ENCODE measurements around the gene CDKN2C. TPM values are rescaled to one million over a fixed set of nuclear protein-coding genes. Genes with fewer than 3 reads are reported as not detected.
"Not testable (repeated sequence)": the region's sequence is repeated elsewhere in the genome, so short reads cannot be mapped to it uniquely, and the experiment has no call there.

Gene CDKN2C
- total RNA-seq = 10 to 100 TPM; 21.9 to 22.5 TPM

- H3K4me1 Mint-ChIP-seq (ENCODE audit: low read depth in 2 of 2) = peaks cover 21 to 38% of the 10 kb centered on the region in 2 donors
- peak within 1 kb of the TSS; percentile 93 to 95 for H3K27ac Mint-ChIP-seq
Observed at GRCh38 chr1:50969611-50970508, at the start of gene CDKN2C. TSS of gene CDKN2C (plus strand) at chr1:50970245. CDS start at chr1:50970369, 124 bp downstream.

DNA sequence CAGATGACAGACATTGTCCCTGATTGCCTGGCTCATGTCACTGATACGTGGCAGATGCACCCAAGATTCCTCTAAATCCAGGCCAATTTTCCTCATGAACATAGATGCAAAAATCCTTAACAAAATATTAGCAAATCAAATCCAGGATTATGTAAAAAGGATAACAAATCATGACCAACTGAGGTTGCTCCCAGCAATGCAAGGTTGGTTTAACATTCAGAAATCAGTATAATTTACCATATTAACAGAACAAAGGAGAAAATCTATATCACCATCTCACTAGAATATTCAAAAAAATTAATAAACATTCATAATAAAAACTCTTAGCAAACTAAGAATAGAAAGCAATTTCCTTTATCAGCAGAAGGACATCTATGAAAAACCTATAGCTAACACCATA, 49.6 kb upstream of the CDKN2C start:
- ATAC-seq (no peak), DNase-seq (ENCODE audit: low spot score) (no peak)
- Mint-ChIP-seq H3K36me3 (peaks cover 14% of the 10 kb centered on the region), H3K4me1 (ENCODE audit: low read depth in 2 of 2) (peaks cover 31 to 32% of the 10 kb centered on the region in 2 donors), H3K27me3 (no peaks in the 10 kb centered on the region), H3K9me3 (peaks cover 9% of the 10 kb centered on the region), H3K4me3 (no peak overlapping the region), H3K27ac (no peak overlapping the region)

More at GRCh38 chr1:50969611-50970508, at the start of gene CDKN2C:
- peak; percentile 43 to 64 for ATAC-seq
- DNase-seq (ENCODE audit: low spot score) = peak; percentile 67
- Mint-ChIP-seq H3K9me3 (no peaks in the 10 kb centered on the region), H3K4me3 (peak within 1 kb of the TSS; percentile 99), H3K27me3 (no peaks in the 10 kb centered on the region), H3K36me3 (peaks cover 18% of the 10 kb centered on the region)

GRCh38 chr1:50921029-50921428, 49.0 kb upstream of the CDKN2C start:
- no peak for DNase-seq (ENCODE audit: low spot score)
- Mint-ChIP-seq H3K9me3 (peaks cover 9% of the 10 kb centered on the region), H3K4me1 (ENCODE audit: low read depth in 2 of 2) (peaks cover 31 to 34% of the 10 kb centered on the region in 2 donors), H3K36me3 (peaks cover 14% of the 10 kb centered on the region), H3K4me3 (no peak overlapping the region), H3K27ac (no peak overlapping the region), H3K27me3 (no peaks in the 10 kb centered on the region)
- no peak for ATAC-seq

DNA sequence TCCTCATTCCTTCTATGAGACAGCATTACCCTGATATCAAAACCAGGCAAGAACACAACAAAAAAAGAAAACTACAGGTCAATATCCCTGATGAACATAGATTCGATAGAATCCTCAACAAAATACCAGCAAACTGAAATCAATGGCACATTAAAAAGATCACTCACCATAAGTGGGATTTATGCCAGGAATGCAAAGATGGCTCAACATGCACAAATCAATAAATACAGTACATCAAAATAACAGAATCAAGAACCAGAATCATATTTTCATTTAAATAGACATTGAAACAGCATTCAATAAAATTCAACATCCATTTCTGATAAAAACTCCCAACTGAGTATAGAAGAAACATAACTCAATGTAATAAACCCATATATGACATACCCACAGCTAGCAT, 46.5 kb upstream of the CDKN2C start:
- H3K36me3 Mint-ChIP-seq = peaks cover 14% of the 10 kb centered on the region
- H3K4me3 Mint-ChIP-seq = no peak overlapping the region
- DNase-seq (ENCODE audit: low spot score) = no peak
- H3K9me3 Mint-ChIP-seq = peaks cover 9% of the 10 kb centered on the region
- H3K27ac Mint-ChIP-seq = no peak overlapping the region
- H3K27me3 Mint-ChIP-seq = no peaks in the 10 kb centered on the region
- ATAC-seq = no peak
- H3K4me1 Mint-ChIP-seq (ENCODE audit: low read depth in 2 of 2) = peaks cover 22 to 27% of the 10 kb centered on the region in 2 donors

DNA sequence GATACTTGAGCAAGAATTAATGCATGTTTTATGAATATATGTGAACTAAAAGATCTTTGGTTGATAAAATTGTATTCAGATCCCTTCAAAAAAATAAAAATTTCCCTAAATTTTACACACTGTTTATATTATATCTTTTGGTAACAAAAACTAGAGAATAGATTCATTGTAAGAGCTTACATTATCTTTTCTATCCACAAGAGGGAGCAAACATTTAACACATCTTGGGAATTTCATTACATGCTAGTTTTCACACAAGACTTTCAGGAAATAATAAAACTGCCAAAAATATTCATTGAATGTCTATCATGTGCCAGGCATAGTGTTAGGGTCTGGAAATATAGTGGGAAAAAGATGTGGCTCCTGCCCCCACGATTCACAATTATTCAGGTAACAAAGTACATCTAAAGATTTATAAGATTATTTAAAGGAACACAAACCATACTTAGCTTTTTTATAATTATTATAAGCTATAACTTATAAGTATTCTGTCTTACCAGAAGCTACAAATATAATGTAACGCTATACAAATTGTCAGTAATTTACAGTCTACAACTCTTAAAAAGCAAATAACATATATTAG, 40.6 kb upstream of the CDKN2C start:
- no peaks in the 10 kb centered on the region for H3K27me3 Mint-ChIP-seq
- ATAC-seq = no peak

DNA sequence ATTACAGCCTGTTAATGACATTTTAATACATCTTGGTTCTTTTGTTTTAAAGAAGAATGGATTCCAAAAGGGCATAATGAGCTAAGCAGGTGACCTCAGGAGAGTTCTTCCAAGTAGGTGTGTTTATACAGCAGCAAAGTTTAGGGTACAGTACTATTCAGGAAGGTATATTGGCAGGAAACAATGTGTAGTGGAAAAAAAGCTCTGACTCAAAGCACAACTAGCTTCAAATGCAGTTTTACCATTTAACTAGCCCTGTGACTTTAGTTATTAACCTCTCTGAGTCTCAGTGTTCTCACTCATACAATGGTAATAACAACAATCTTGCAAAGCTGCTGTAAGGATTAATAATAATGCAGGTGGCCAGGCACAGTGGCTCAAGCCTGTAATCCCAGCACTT, 39.9 kb upstream of the CDKN2C start:
- Mint-ChIP-seq H3K4me3 (no peak overlapping the region), H3K27me3 (no peaks in the 10 kb centered on the region), H3K4me1 (ENCODE audit: low read depth in 2 of 2) (peaks cover 14 to 23% of the 10 kb centered on the region in 2 donors), H3K9me3 (no peaks in the 10 kb centered on the region), H3K27ac (peak overlapping the region in 1 of 2 donors; percentile 40), H3K36me3 (no peaks in the 10 kb centered on the region)
- ATAC-seq (no peak), DNase-seq (ENCODE audit: low spot score) (no peak)

More for the DNA sequence above, 40.6 kb upstream of the CDKN2C start:
- Mint-ChIP-seq H3K9me3 (no peaks in the 10 kb centered on the region), H3K36me3 (no peaks in the 10 kb centered on the region), H3K27ac (no peak overlapping the region), H3K4me3 (no peak overlapping the region), H3K4me1 (ENCODE audit: low read depth in 2 of 2) (peaks cover 14 to 22% of the 10 kb centered on the region in 2 donors)
- DNase-seq (ENCODE audit: low spot score) = no peak

GRCh38 chr1:50930965-50931737, 38.9 kb upstream of the CDKN2C start:
- Mint-ChIP-seq H3K36me3 (no peaks in the 10 kb centered on the region), H3K4me1 (ENCODE audit: low read depth in 2 of 2) (peaks cover 17 to 24% of the 10 kb centered on the region in 2 donors), H3K4me3 (no peak overlapping the region), H3K9me3 (no peaks in the 10 kb centered on the region), H3K27ac (no peak overlapping the region), H3K27me3 (no peaks in the 10 kb centered on the region)
- no peak for ATAC-seq
- no peak for DNase-seq (ENCODE audit: low spot score)

DNA sequence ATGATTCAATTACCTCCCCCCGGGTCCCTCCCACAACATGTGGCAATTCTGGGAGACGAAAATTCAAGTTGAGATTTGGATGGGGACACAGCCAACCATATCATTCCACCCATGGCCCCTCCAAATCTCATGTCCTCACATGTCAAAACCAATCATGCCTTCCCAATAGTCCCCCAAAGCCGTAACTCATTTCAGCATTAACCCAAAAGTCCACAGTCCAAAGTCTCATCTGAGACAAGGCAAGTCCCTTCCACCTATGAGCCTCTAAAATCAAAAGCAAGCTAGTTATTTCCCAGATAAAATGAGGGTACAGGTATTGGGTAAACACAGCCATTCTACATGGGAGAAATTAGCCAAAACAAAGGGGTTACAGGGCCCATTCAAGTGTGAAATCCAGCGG, 38.0 kb upstream of the CDKN2C start:
- not testable (repeated sequence) for H3K27me3 Mint-ChIP-seq; DNase-seq (ENCODE audit: low spot score); ATAC-seq; H3K9me3 Mint-ChIP-seq; H3K4me3 Mint-ChIP-seq; H3K36me3 Mint-ChIP-seq; H3K27ac Mint-ChIP-seq
- H3K4me1 Mint-ChIP-seq (ENCODE audit: low read depth in 2 of 2) = peaks cover 23 to 27% of the 10 kb centered on the region in 2 donors

GRCh38 chr1:50933770-50934169, 36.3 kb upstream of the CDKN2C start:
- not testable (repeated sequence) for ATAC-seq, H3K27ac Mint-ChIP-seq

DNA sequence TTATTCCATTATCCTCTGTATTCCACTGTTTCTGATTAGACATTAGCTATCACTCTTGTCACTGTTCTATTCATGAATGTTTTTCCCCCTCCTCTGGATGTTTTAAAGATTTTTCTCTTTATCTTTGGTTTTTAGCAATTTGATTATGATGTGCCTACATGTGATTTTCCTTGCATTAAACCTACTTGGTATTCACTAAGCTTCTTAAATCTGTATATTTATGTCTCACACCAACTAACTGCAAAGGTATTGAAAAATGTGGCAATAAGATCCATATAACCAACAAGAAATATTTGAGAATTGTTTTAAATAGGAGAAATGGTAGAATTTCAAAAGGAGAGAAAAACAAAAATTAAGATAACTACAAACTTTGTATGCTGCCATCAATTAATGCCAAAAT, 35.2 kb upstream of the CDKN2C start:
- H3K36me3 Mint-ChIP-seq = no peaks in the 10 kb centered on the region
- H3K4me1 Mint-ChIP-seq (ENCODE audit: low read depth in 2 of 2) = peaks cover 22 to 34% of the 10 kb centered on the region in 2 donors
- ATAC-seq (no peak), DNase-seq (ENCODE audit: low spot score) (no peak)
- no peak overlapping the region for H3K4me3 Mint-ChIP-seq
- H3K9me3 Mint-ChIP-seq = no peaks in the 10 kb centered on the region
- H3K27me3 Mint-ChIP-seq = no peaks in the 10 kb centered on the region
- no peak overlapping the region for H3K27ac Mint-ChIP-seq

More at GRCh38 chr1:50933770-50934169, 36.3 kb upstream of the CDKN2C start:
- H3K36me3 Mint-ChIP-seq; H3K9me3 Mint-ChIP-seq; DNase-seq (ENCODE audit: low spot score); H3K27me3 Mint-ChIP-seq; H3K4me3 Mint-ChIP-seq: not testable (repeated sequence)
- peaks cover 23 to 32% of the 10 kb centered on the region in 2 donors for H3K4me1 Mint-ChIP-seq (ENCODE audit: low read depth in 2 of 2)

DNA sequence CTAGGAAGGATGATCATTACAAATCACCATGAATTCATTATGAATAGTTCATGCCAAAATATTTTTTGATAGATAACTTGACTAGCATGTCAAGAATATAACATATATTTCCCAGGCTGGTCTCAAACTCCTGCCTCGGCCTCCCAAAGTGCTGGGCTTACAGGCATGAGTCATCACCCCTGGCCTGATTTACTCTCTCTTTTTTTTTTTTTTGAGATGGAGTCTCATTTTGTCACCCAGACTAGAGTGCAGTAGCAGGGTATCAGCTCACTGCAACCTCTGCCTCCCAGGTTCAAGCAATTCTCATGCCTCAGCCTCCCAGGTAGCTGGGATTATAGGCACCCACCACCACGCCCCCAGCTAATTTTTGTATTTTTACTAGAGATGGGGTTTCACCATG, 34.8 kb upstream of the CDKN2C start:
- H3K4me3 Mint-ChIP-seq; H3K9me3 Mint-ChIP-seq; H3K27ac Mint-ChIP-seq; ATAC-seq; H3K36me3 Mint-ChIP-seq; H3K27me3 Mint-ChIP-seq; DNase-seq (ENCODE audit: low spot score): not testable (repeated sequence)
- peaks cover 18 to 31% of the 10 kb centered on the region in 2 donors for H3K4me1 Mint-ChIP-seq (ENCODE audit: low read depth in 2 of 2)

DNA sequence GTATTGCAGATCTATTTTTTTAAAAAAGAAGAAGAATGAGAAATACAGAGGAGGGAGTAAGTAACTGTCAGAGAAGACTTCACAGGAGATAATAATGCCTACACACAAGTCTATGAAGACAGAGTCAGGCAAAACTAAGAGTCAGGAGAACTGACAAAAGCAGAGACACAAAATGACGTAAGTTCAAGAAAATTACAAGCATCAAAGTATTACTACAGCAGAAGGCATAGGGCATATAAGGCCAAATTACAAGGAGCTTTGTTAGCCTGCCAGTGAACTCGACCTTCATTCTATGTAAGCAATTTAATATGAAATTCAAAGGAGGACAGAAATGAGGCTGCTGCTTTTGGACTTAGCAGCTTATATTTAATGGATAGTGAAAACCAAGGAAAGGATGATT, 33.7 kb upstream of the CDKN2C start:
- H3K9me3 Mint-ChIP-seq = no peaks in the 10 kb centered on the region
- no peak for DNase-seq (ENCODE audit: low spot score)
- no peaks in the 10 kb centered on the region for H3K27me3 Mint-ChIP-seq
- no peaks in the 10 kb centered on the region for H3K36me3 Mint-ChIP-seq
- ATAC-seq = no peak
- peaks cover 15 to 31% of the 10 kb centered on the region in 2 donors for H3K4me1 Mint-ChIP-seq (ENCODE audit: low read depth in 2 of 2)
- H3K27ac Mint-ChIP-seq = no peak overlapping the region
- H3K4me3 Mint-ChIP-seq = no peak overlapping the region

GRCh38 chr1:50940291-50940690, 29.8 kb upstream of the CDKN2C start:
- ATAC-seq = no peak

More at GRCh38 chr1:50940291-50940690, 29.8 kb upstream of the CDKN2C start:
- no peak overlapping the region for H3K27ac Mint-ChIP-seq
- no peaks in the 10 kb centered on the region for H3K9me3 Mint-ChIP-seq
- H3K27me3 Mint-ChIP-seq = no peaks in the 10 kb centered on the region
- H3K36me3 Mint-ChIP-seq = no peaks in the 10 kb centered on the region
- no peak overlapping the region for H3K4me3 Mint-ChIP-seq
- H3K4me1 Mint-ChIP-seq (ENCODE audit: low read depth in 2 of 2) = peaks cover 15 to 30% of the 10 kb centered on the region in 2 donors
- no peak for DNase-seq (ENCODE audit: low spot score)

Measured in natural killer cell treated with Interleukin-12 subunit alpha and Interleukin-12 subunit beta and Interleukin-15 and Interleukin-18, amount 100 ng/mL, for 72 hours (primary cell).